OCI-LY3 (cell line): Measurements from ENCODE around the gene HLA-DQA1.

ENCODE experiments used
- EZH2phosphoT487 ChIP-seq: fragments of 200-600 bp; shearing (Covaris generic); IDR thresholded peaks from 2 replicates; pipeline ENCODE4 v1.6.1; 2018; ENCODE audit warnings: antibody characterized with exemption, mixed run types, low read depth
- TF ChIP-seq, protein P1 (sequence below): fragments of 200-600, 300-600 bp; sonication (generic); IDR thresholded peaks from 2 replicates; pipeline ENCODE4 v1.5.1; 2014; ENCODE audit warnings: antibody characterized with exemption, low read length, low read depth

DNA sequence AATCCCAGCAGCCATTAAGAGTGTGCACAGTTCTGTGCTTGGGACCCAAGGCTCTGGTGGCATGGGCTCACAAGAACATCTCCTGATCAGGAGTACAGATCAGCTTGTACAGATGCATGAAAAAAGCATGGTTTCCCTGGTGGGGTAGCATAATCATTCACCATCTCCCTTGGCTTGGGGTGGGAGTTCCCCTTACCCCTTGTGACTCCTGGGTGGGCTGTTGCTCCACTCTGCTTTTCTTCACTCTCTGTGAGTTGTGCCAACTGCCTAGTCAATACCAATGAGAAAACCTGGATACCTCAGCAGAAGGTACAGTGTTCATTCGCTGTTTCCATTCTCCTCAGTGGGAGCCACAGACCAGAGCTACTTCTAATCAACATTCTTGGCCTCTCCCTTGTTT, 42.8 kb downstream of the HLA-DQA1 start:
- TF ChIP-seq, protein P1, sequence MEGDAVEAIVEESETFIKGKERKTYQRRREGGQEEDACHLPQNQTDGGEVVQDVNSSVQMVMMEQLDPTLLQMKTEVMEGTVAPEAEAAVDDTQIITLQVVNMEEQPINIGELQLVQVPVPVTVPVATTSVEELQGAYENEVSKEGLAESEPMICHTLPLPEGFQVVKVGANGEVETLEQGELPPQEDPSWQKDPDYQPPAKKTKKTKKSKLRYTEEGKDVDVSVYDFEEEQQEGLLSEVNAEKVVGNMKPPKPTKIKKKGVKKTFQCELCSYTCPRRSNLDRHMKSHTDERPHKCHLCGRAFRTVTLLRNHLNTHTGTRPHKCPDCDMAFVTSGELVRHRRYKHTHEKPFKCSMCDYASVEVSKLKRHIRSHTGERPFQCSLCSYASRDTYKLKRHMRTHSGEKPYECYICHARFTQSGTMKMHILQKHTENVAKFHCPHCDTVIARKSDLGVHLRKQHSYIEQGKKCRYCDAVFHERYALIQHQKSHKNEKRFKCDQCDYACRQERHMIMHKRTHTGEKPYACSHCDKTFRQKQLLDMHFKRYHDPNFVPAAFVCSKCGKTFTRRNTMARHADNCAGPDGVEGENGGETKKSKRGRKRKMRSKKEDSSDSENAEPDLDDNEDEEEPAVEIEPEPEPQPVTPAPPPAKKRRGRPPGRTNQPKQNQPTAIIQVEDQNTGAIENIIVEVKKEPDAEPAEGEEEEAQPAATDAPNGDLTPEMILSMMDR, result no peak
- TF ChIP-seq EZH2phosphoT487, result no peak
